ENCODE results near the gene ACE.

Gene ACE

GRCh38 chr17:63517825-63518534 lies 41.1 kb downstream of the ACE start:
- DNase-seq: no peak

- DNase-seq: no peak
These were observed 42.4 kb downstream of the ACE start for GRCh38 chr17:63519116-63519881.

- DNase-seq: no peak
These were observed 43.4 kb downstream of the ACE start for GRCh38 chr17:63519972-63520882.

GRCh38 chr17:63523253-63523855 lies 46.5 kb downstream of the ACE start, which contains the start of gene KCNH6:
KCNH6 (plus strand) TSS chr17:63523358; CDS start chr17:63523414, 56 bp downstream.
- no peak for DNase-seq

GRCh38 chr17:63524051-63524450 lies 47.2 kb downstream of the ACE start:
- no peak for DNase-seq

GRCh38 chr17:63525190-63525946 lies 48.5 kb downstream of the ACE start:
- DNase-seq: no peak

- no peak for DNase-seq
These were observed 50.0 kb downstream of the ACE start for GRCh38 chr17:63526861-63527260.

GRCh38 chr17:63528183-63528582 lies 51.3 kb downstream of the ACE start:
- no peak for DNase-seq

GRCh38 chr17:63529711-63530556 lies 53.1 kb downstream of the ACE start:
- no peak for DNase-seq

GRCh38 chr17:63530557-63531021 lies 53.7 kb downstream of the ACE start:
- DNase-seq: no peak

GRCh38 chr17:63531022-63531965 lies 54.4 kb downstream of the ACE start:
- no peak for DNase-seq

- no peak for DNase-seq
These were observed 56.7 kb downstream of the ACE start for GRCh38 chr17:63533433-63534077.

- DNase-seq: no peak
These were observed 57.3 kb downstream of the ACE start for GRCh38 chr17:63534078-63534570.

- DNase-seq: no peak
These were observed 58.1 kb downstream of the ACE start for GRCh38 chr17:63534816-63535455.

GRCh38 chr17:63535640-63536039 lies 58.8 kb downstream of the ACE start:
- no peak for DNase-seq

- peak; percentile 82 for DNase-seq
These were observed 60.1 kb downstream of the ACE start for GRCh38 chr17:63537001-63537400.

GRCh38 chr17:63537991-63538692 lies 61.3 kb downstream of the ACE start:
- no peak for DNase-seq
